ENCODE data around the gene EGFL7. TPM values are rescaled to one million over a fixed set of nuclear protein-coding genes. Genes with fewer than 3 reads are reported as not detected.

Gene EGFL7
- total and polyA plus RNA-seq, 10 of the 15 experiments (the other 5 are each of a cell fraction or from before 2014, with no cell fraction given): 0.06 to 0.46 (median 0.19) TPM; not detected in 5

- TF ChIP-seq MLLT1 (IDR thresholded peaks at IDR 0.05): no peak
- no peak for TF ChIP-seq NRF1 (conservative IDR thresholded peaks at IDR 0.05; ENCODE audit: low read depth, low read length)
- TF ChIP-seq, protein P1, sequence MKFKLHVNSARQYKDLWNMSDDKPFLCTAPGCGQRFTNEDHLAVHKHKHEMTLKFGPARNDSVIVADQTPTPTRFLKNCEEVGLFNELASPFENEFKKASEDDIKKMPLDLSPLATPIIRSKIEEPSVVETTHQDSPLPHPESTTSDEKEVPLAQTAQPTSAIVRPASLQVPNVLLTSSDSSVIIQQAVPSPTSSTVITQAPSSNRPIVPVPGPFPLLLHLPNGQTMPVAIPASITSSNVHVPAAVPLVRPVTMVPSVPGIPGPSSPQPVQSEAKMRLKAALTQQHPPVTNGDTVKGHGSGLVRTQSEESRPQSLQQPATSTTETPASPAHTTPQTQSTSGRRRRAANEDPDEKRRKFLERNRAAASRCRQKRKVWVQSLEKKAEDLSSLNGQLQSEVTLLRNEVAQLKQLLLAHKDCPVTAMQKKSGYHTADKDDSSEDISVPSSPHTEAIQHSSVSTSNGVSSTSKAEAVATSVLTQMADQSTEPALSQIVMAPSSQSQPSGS (IDR thresholded peaks at IDR 0.05; ENCODE audit: low read length): no peak
- TF ChIP-seq CBX3 (IDR thresholded peaks at IDR 0.05; ENCODE audit: borderline replicate concordance, low read depth): no peak
Measured at GRCh38 chr9:136705564-136705963, 42.8 kb downstream of the EGFL7 start (continued).

GRCh38 chr9:136707011-136707410 is 44.3 kb downstream of the EGFL7 start:
- RAD21 ChIA-PET (ENCODE audit: unreplicated experiment): no interaction called here
- 39% methylated on average over 7 of the region's 7 CpGs for WGBS (ENCODE audit: insufficient coverage, insufficient replicate concordance, low lambda C conversion rate, missing lambda C conversion rate)
- CTCF ChIA-PET: interaction anchor here (1.4 kb wide), 1 partner anchor 20 kb away, joined by 4 read pairs; no protein-coding TSS in a partner anchor
- H3K4me3 ChIP-seq: no peak overlapping the region
- FAIRE-seq (no peak), ATAC-seq (no peak), DNase-seq (ENCODE audit: low read depth, low spot score) (no peak)
- intact Hi-C loops (cut with micrococcal nuclease; ENCODE audit: unreplicated experiment) (no loop called here), in situ Hi-C loops (cut with MboI) (no loop called here)
- peaks cover 0 to 4% of the 10 kb centered on the region in 2 experiments; a peak in 2 of 4 replicates for H3K27me3 ChIP-seq (replicated peaks in 1 of 2; ENCODE audit: control insufficient read depth in 2 of 2, insufficient read depth in 2 of 2, low read length in 1 of 2)
- no peak overlapping the region for H3K4me2 ChIP-seq (ENCODE audit: control insufficient read depth, insufficient read depth)
- BruUV-seq (replicated peaks): no TSS peak
- H3K27ac ChIP-seq (ENCODE audit: control insufficient read depth, insufficient read depth): no peak overlapping the region
- H3K79me2 ChIP-seq (ENCODE audit: control insufficient read depth, insufficient read depth, low read length): no peaks in the 10 kb centered on the region
- no peak overlapping the region for H2AFZ ChIP-seq (ENCODE audit: control insufficient read depth, low read depth, low read length)
- H4K20me1 ChIP-seq (ENCODE audit: control insufficient read depth, insufficient read depth): no peaks in the 10 kb centered on the region
- H3K36me3 ChIP-seq (ENCODE audit: control insufficient read depth in 2 of 2, insufficient read depth in 2 of 2, low read length in 1 of 2): no peaks in the 10 kb centered on the region
- SMC1A ChIA-PET (ENCODE audit: uncharacterized antibody, unreplicated experiment): no interaction called here
- H3K9ac ChIP-seq (ENCODE audit: control insufficient read depth, insufficient read depth, low read length): no peak overlapping the region
- H3K4me1 ChIP-seq (ENCODE audit: control insufficient read depth, insufficient read depth, low read length): peaks cover 4% of the 10 kb centered on the region; the same call in 1 of the 2 replicates
- POLR2A ChIA-PET: no interaction called here
- H3K9me3 ChIP-seq (replicated peaks; ENCODE audit: control insufficient read depth, insufficient read depth, low read length): no peaks in the 10 kb centered on the region
- TF ChIP-seq ASH2L (IDR thresholded peaks at IDR 0.05; ENCODE audit: borderline replicate concordance, low read depth) (no peak), TBL1XR1 (IDR thresholded peaks at IDR 0.05; ENCODE audit: low read depth, low read length) (no peak), HDGF (IDR thresholded peaks at IDR 0.05) (no peak), KAT2A (conservative IDR thresholded peaks at IDR 0.05; ENCODE audit: control insufficient read depth, low read depth, low read length) (no peak), ZSCAN29 (IDR thresholded peaks at IDR 0.05) (no peak), CHD1 (IDR thresholded peaks at IDR 0.05; ENCODE audit: low read depth, low read length) (no peak), PBX3 (IDR thresholded peaks at IDR 0.05; ENCODE audit: insufficient replicate concordance, low read depth, low read length) (no peak), BCL3 (IDR thresholded peaks at IDR 0.05; ENCODE audit: borderline replicate concordance, insufficient read depth, low read depth, low read length, poor library complexity, severe bottlenecking) (no peak), MXI1 (IDR thresholded peaks at IDR 0.05; ENCODE audit: low read depth, low read length) (no peak), ZNF622 (IDR thresholded peaks at IDR 0.05) (no peak), ZNF274 (IDR thresholded peaks at IDR 0.05; ENCODE audit: insufficient read depth, insufficient read length) (no peak), CHD4 (IDR thresholded peaks at IDR 0.05) (no peak), EGR1 (IDR thresholded peaks at IDR 0.05; ENCODE audit: borderline replicate concordance in 1 of 2, low read depth in 2 of 2, low read length in 2 of 2) (no peak), POLR2A (IDR thresholded peaks at IDR 0.05; ENCODE audit: low read depth, low read length) (no peak), IKZF2 (IDR thresholded peaks at IDR 0.05) (no peak), ZNF384 (IDR thresholded peaks at IDR 0.05; ENCODE audit: borderline replicate concordance, low read depth, low read length) (no peak)

Data from GM12878 (cell line).